Liver (tissue), 9 donors: Measurements from ENCODE around the gene CRTAP. TPM values are rescaled to one million over a fixed set of nuclear protein-coding genes. Genes with fewer than 3 reads are reported as not detected.

Source experiments
- DNase-seq: peaks from one replicate; pipeline ENCODE4 v3.0.0-alpha.2; 2017; ENCODE audit warnings: low spot score
- H3K27ac ChIP-seq, 2 donors: one replicate each; pipeline ENCODE4 v1.7.0; 2013; ENCODE audit warnings: inconsistent platforms in 2 of 2, low read length in 2 of 2, control low read depth in 1 of 2, low read depth in 1 of 2, mild to moderate bottlenecking in 1 of 2
- H3K27me3 ChIP-seq, 4 donors: one replicate each; pipeline versions ENCODE4 v1.6.1 to v1.7.0; 2013; ENCODE audit warnings: low read length in 3 of 4, inconsistent platforms in 1 of 4, mild to moderate bottlenecking in 1 of 4, moderate library complexity in 1 of 4; ENCODE audit not compliant: control insufficient read depth in 4 of 4, insufficient read depth in 4 of 4
- H3K36me3 ChIP-seq, 4 donors: one replicate each; pipeline versions ENCODE4 v1.6.1 to v1.7.0; 2013; ENCODE audit warnings: low read length in 3 of 4, mild to moderate bottlenecking in 3 of 4, low read depth in 1 of 4, moderate library complexity in 1 of 4; ENCODE audit not compliant: control insufficient read depth in 4 of 4, insufficient read depth in 3 of 4
- H3K4me1 ChIP-seq, 4 donors: one replicate each; pipeline versions ENCODE4 v1.6.1 to v1.7.0; 2013; ENCODE audit warnings: low read length in 3 of 4, mild to moderate bottlenecking in 3 of 4, moderate library complexity in 1 of 4; ENCODE audit not compliant: control insufficient read depth in 4 of 4, insufficient read depth in 4 of 4
- H3K4me3 ChIP-seq, 3 donors: one replicate each; pipeline versions ENCODE4 v1.6.1 to v1.7.0; 2013; ENCODE audit warnings: low read length in 3 of 3, control low read depth in 1 of 3, low read depth in 1 of 3, mild to moderate bottlenecking in 1 of 3
- H3K9ac ChIP-seq, 2 donors: one replicate each; pipeline ENCODE4 v1.7.0; 2013; ENCODE audit warnings: low read length in 2 of 2, mild to moderate bottlenecking in 2 of 2, moderate library complexity in 2 of 2, control low read depth in 1 of 2, low read depth in 1 of 2
- H3K9me3 ChIP-seq, 4 donors: one replicate each; pipeline versions ENCODE4 v1.6.1 to v1.7.0; 2013; ENCODE audit warnings: low read length in 3 of 4; ENCODE audit not compliant: control insufficient read depth in 4 of 4
- EGR1 ChIP-seq, 2 donors: IDR thresholded peaks; 2 replicates each; pipeline ENCODE4 v1.6.1; 2016 to 2018; ENCODE audit warnings: antibody characterized with exemption in 2 of 2, low read depth in 2 of 2
- FOXA1 ChIP-seq: IDR thresholded peaks from 2 replicates; pipeline ENCODE4 v1.6.1; 2016; ENCODE audit warnings: antibody characterized with exemption
- FOXA2 ChIP-seq: IDR thresholded peaks from 2 replicates; pipeline ENCODE4 v1.6.1; 2016; ENCODE audit warnings: antibody characterized with exemption
- GABPA ChIP-seq, 2 donors: IDR thresholded peaks in 1 of 2; conservative IDR thresholded peaks in 1 of 2; 2 replicates each; pipeline ENCODE4 v1.6.1; 2016; ENCODE audit warnings: antibody characterized with exemption in 2 of 2, mild to moderate bottlenecking in 1 of 2, moderate library complexity in 1 of 2
- HNF4A ChIP-seq, 2 donors: conservative IDR thresholded peaks; 2 replicates each; pipeline ENCODE4 v1.6.1; 2016; ENCODE audit warnings: antibody characterized with exemption in 2 of 2, mild to moderate bottlenecking in 2 of 2
- HNF4G ChIP-seq: IDR thresholded peaks from 2 replicates; pipeline ENCODE4 v1.6.1; 2016; ENCODE audit warnings: antibody characterized with exemption
- JUND ChIP-seq, 2 donors: IDR thresholded peaks; 2 replicates each; pipeline ENCODE4 v1.6.1; 2016; ENCODE audit warnings: antibody characterized with exemption in 2 of 2
- NR2F2 ChIP-seq: IDR thresholded peaks from 2 replicates; pipeline ENCODE4 v1.6.1; 2016; ENCODE audit warnings: antibody characterized with exemption
- RAD21 ChIP-seq, 2 donors: IDR thresholded peaks; 2 replicates each; pipeline ENCODE4 v1.6.1; 2016; ENCODE audit warnings: antibody characterized with exemption in 2 of 2, mild to moderate bottlenecking in 2 of 2
- RXRA ChIP-seq, 2 donors: IDR thresholded peaks; 2 replicates each; pipeline ENCODE4 v1.6.1; 2017 to 2018; ENCODE audit warnings: antibody characterized with exemption in 2 of 2, mild to moderate bottlenecking in 1 of 2
- SP1 ChIP-seq: IDR thresholded peaks from 2 replicates; pipeline ENCODE4 v1.6.1; 2018; ENCODE audit warnings: antibody characterized with exemption, mild to moderate bottlenecking
- TAF1 ChIP-seq: conservative IDR thresholded peaks from 2 replicates; pipeline ENCODE4 v1.6.1; 2016; ENCODE audit warnings: antibody characterized with exemption, mild to moderate bottlenecking
- YY1 ChIP-seq: IDR thresholded peaks from 2 replicates; pipeline ENCODE4 v1.6.1; 2016; ENCODE audit warnings: antibody characterized with exemption, mild to moderate bottlenecking
- WGBS: extraction: QIAGEN DNeasy Blood & Tissue Kit; methylation state at CpG from one replicate; pipeline ENCODE4 v1.1.7; 2013; 5-methylcytosine and 5-hydroxymethylcytosine counted together
- polyA plus RNA-seq, 2 donors: library from polyadenylated mRNA; stranded (reverse) in 1 of 2; unstranded in 1 of 2; fragments of 200-250 nt in 1 of 2; fragments of >200 nt in 1 of 2; fragmentation: Nextera tagmentation in 1 of 2; extraction: Ambion mirVana in 1 of 2; gene quantifications; one replicate each; pipeline versions ENCODE4 v1.2.1 to v1.2.3, GENCODE V29; 2013 to 2015
- total RNA-seq, 2 donors: library from RNA; depleted of rRNA; stranded (reverse); fragments of >200 nt; gene quantifications; one replicate each; pipeline ENCODE4 v1.2.3, GENCODE V29; 2014
- TF ChIP-seq, protein P1 (sequence below): fragments of 150-350 bp; IDR thresholded peaks from 2 replicates; pipeline ENCODE4 v1.5.1; 2017; ENCODE audit warnings: improper control_type of control experiment, low read depth, low read length; ENCODE audit not compliant: missing input control
- TF ChIP-seq, protein P2 (sequence below): IDR thresholded peaks from 2 replicates; pipeline ENCODE4 v1.6.1; 2016; ENCODE audit warnings: antibody characterized with exemption, mild to moderate bottlenecking
- TF ChIP-seq, protein P3 (sequence below): IDR thresholded peaks from 2 replicates; pipeline ENCODE4 v1.6.1; 2016; ENCODE audit warnings: antibody characterized with exemption
- TF ChIP-seq, protein P4 (sequence below): IDR thresholded peaks from 2 replicates; pipeline ENCODE4 v1.6.1; 2016; ENCODE audit warnings: antibody characterized with exemption
- TF ChIP-seq, protein P5 (sequence below): IDR thresholded peaks from 2 replicates; pipeline ENCODE4 v1.6.1; 2016; ENCODE audit warnings: antibody characterized with exemption
- donor health status: healthy.
- donor health status: healthy.
- donor health status: healthy.
- donor health status: healthy.
- donor health status: healthy.

CRTAP gene
- total and polyA plus RNA-seq, 4 donors = 26.5 to 47.6 (median 38.5) TPM

DNA sequence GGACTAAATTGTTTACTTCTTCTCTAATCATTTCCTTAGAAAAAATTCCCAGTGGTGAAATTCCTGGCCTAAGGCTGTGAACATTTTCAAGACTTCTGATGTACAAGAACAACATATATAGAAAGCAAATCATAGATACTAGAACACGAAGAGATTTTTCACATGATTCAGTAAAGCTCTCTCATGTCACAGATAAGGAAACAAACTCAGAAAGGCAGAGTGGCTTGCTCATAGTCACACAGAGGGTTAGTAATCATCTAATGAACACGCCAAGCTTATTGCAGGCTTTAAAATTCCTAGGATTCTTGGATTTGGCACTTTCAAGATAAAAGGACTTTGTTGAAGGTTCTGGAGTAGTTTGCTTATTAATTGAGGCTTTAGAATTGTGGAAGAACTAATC lies 26.2 kb downstream of the CRTAP start:
- Histone ChIP-seq H3K27ac (no peak overlapping the region), H3K36me3 (peaks cover 2 to 19% (median 11%) of the 10 kb centered on the region in 4 donors), H3K4me3 (no peak overlapping the region), H3K4me1 (no peaks in the 10 kb centered on the region), H3K9ac (no peak overlapping the region), H3K9me3 (no peaks in the 10 kb centered on the region), H3K27me3 (no peaks in the 10 kb centered on the region)
- no peak for DNase-seq
- no peak for TF ChIP-seq EGR1 (IDR thresholded peaks at IDR 0.05; ENCODE audit: low read depth in 2 of 2)
- TF ChIP-seq, protein P1, sequence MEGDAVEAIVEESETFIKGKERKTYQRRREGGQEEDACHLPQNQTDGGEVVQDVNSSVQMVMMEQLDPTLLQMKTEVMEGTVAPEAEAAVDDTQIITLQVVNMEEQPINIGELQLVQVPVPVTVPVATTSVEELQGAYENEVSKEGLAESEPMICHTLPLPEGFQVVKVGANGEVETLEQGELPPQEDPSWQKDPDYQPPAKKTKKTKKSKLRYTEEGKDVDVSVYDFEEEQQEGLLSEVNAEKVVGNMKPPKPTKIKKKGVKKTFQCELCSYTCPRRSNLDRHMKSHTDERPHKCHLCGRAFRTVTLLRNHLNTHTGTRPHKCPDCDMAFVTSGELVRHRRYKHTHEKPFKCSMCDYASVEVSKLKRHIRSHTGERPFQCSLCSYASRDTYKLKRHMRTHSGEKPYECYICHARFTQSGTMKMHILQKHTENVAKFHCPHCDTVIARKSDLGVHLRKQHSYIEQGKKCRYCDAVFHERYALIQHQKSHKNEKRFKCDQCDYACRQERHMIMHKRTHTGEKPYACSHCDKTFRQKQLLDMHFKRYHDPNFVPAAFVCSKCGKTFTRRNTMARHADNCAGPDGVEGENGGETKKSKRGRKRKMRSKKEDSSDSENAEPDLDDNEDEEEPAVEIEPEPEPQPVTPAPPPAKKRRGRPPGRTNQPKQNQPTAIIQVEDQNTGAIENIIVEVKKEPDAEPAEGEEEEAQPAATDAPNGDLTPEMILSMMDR = no peak
- TF ChIP-seq, protein P2, sequence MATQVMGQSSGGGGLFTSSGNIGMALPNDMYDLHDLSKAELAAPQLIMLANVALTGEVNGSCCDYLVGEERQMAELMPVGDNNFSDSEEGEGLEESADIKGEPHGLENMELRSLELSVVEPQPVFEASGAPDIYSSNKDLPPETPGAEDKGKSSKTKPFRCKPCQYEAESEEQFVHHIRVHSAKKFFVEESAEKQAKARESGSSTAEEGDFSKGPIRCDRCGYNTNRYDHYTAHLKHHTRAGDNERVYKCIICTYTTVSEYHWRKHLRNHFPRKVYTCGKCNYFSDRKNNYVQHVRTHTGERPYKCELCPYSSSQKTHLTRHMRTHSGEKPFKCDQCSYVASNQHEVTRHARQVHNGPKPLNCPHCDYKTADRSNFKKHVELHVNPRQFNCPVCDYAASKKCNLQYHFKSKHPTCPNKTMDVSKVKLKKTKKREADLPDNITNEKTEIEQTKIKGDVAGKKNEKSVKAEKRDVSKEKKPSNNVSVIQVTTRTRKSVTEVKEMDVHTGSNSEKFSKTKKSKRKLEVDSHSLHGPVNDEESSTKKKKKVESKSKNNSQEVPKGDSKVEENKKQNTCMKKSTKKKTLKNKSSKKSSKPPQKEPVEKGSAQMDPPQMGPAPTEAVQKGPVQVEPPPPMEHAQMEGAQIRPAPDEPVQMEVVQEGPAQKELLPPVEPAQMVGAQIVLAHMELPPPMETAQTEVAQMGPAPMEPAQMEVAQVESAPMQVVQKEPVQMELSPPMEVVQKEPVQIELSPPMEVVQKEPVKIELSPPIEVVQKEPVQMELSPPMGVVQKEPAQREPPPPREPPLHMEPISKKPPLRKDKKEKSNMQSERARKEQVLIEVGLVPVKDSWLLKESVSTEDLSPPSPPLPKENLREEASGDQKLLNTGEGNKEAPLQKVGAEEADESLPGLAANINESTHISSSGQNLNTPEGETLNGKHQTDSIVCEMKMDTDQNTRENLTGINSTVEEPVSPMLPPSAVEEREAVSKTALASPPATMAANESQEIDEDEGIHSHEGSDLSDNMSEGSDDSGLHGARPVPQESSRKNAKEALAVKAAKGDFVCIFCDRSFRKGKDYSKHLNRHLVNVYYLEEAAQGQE = no peak
- TF ChIP-seq TAF1 = no peak
- TF ChIP-seq HNF4G = no peak
- TF ChIP-seq, protein P3, sequence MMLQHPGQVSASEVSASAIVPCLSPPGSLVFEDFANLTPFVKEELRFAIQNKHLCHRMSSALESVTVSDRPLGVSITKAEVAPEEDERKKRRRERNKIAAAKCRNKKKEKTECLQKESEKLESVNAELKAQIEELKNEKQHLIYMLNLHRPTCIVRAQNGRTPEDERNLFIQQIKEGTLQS = no peak
- no peak for TF ChIP-seq FOXA1
- no peak for TF ChIP-seq YY1
- no peak for TF ChIP-seq RXRA (IDR thresholded peaks at IDR 0.05)
- TF ChIP-seq, protein P4, sequence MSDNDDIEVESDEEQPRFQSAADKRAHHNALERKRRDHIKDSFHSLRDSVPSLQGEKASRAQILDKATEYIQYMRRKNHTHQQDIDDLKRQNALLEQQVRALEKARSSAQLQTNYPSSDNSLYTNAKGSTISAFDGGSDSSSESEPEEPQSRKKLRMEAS = no peak
- TF ChIP-seq FOXA2 = no peak
- no peak for TF ChIP-seq HNF4A (conservative IDR thresholded peaks at IDR 0.05)
- TF ChIP-seq, protein P5, sequence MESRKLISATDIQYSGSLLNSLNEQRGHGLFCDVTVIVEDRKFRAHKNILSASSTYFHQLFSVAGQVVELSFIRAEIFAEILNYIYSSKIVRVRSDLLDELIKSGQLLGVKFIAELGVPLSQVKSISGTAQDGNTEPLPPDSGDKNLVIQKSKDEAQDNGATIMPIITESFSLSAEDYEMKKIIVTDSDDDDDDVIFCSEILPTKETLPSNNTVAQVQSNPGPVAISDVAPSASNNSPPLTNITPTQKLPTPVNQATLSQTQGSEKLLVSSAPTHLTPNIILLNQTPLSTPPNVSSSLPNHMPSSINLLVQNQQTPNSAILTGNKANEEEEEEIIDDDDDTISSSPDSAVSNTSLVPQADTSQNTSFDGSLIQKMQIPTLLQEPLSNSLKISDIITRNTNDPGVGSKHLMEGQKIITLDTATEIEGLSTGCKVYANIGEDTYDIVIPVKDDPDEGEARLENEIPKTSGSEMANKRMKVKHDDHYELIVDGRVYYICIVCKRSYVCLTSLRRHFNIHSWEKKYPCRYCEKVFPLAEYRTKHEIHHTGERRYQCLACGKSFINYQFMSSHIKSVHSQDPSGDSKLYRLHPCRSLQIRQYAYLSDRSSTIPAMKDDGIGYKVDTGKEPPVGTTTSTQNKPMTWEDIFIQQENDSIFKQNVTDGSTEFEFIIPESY = no peak
- no peak for TF ChIP-seq RAD21 (IDR thresholded peaks at IDR 0.05)
- no peak for TF ChIP-seq GABPA (IDR thresholded peaks at IDR 0.05 in 1 of 2, conservative IDR thresholded peaks at IDR 0.05 in 1 of 2)
- no peak for TF ChIP-seq SP1
- no peak for TF ChIP-seq NR2F2
- no peak for TF ChIP-seq JUND (IDR thresholded peaks at IDR 0.05)
- WGBS = 83% methylated on average over 2 of the region's 2 CpGs
